CD14-positive monocyte (primary cell): ENCODE measurements around the gene RASA2. TPM values are rescaled to one million over a fixed set of nuclear protein-coding genes. Genes with fewer than 3 reads are reported as not detected.
"Not testable (repeated sequence)": the region's sequence is repeated elsewhere in the genome, so short reads cannot be mapped to it uniquely, and the experiment has no call there.

Experiments used
- DNase-seq, 3 donors: peaks; one replicate each; pipeline ENCODE4 v3.0.0-alpha.2; 2011 to 2022
- H2AFZ ChIP-seq: 2 replicates; pipeline ENCODE4 v1.6.0; 2012; ENCODE audit warnings: mild to moderate bottlenecking, low read depth, low read length, inconsistent platforms; ENCODE audit not compliant: insufficient read depth, poor library complexity, severe bottlenecking
- H3K27ac ChIP-seq, 2 donors: 1 replicate in 1 of 2; 2 replicates in 1 of 2; pipeline ENCODE4 v1.5.1; 2012 to 2013; ENCODE audit warnings: low read length in 2 of 2, control low read depth in 1 of 2, inconsistent platforms in 1 of 2, low read depth in 1 of 2, mild to moderate bottlenecking in 1 of 2
- H3K27me3 ChIP-seq, 2 donors: one replicate each; pipeline versions ENCODE4 v1.6.0 to v1.6.1; 2011 to 2013; ENCODE audit warnings: low read length in 2 of 2; ENCODE audit not compliant: control insufficient read depth in 2 of 2, insufficient read depth in 2 of 2
- H3K36me3 ChIP-seq, 2 donors: replicated peaks in 1 of 2; 1 replicate in 1 of 2; 2 replicates in 1 of 2; pipeline versions ENCODE4 v1.5.1 to v1.6.1; 2012 to 2013; ENCODE audit warnings: low read length in 2 of 2, control low read depth in 1 of 2, inconsistent platforms in 1 of 2, mild to moderate bottlenecking in 1 of 2; ENCODE audit not compliant: insufficient read depth in 2 of 2, control insufficient read depth in 1 of 2
- H3K4me1 ChIP-seq, 2 donors: 1 replicate in 1 of 2; 2 replicates in 1 of 2; pipeline versions ENCODE4 v1.5.1 to v1.6.1; 2012 to 2013; ENCODE audit warnings: low read length in 2 of 2, control low read depth in 1 of 2, inconsistent platforms in 1 of 2, mild to moderate bottlenecking in 1 of 2, moderate library complexity in 1 of 2; ENCODE audit not compliant: insufficient read depth in 2 of 2, control insufficient read depth in 1 of 2
- H3K4me2 ChIP-seq: replicated peaks from 2 replicates; pipeline ENCODE3; 2012; ENCODE audit warnings: low read length, moderate library complexity, mild to moderate bottlenecking; ENCODE audit not compliant: poor library complexity, severe bottlenecking; ENCODE audit errors: extremely low read depth
- H3K4me3 ChIP-seq, 3 experiments: fragments of 200-600 bp in 1 of 3; sonication (generic) in 1 of 3; replicated peaks in 1 of 3; 1 replicate in 2 of 3; 2 replicates in 1 of 3; pipeline ENCODE4 v1.5.1; 2011 to 2013; ENCODE audit warnings: low read length in 3 of 3, mild to moderate bottlenecking in 3 of 3, control low read depth in 2 of 3, low read depth in 2 of 3, inconsistent platforms in 1 of 3, moderate library complexity in 1 of 3
- H3K79me2 ChIP-seq: 2 replicates; pipeline ENCODE4 v1.6.0; 2012; ENCODE audit warnings: mild to moderate bottlenecking, control low read depth, inconsistent platforms, low read length, moderate library complexity; ENCODE audit not compliant: insufficient read depth
- H3K9ac ChIP-seq: 2 replicates; pipeline ENCODE4 v1.6.0; 2017; ENCODE audit warnings: low read length, mild to moderate bottlenecking; ENCODE audit not compliant: insufficient read depth, poor library complexity, severe bottlenecking
- H3K9me3 ChIP-seq, 2 donors: replicated peaks in 1 of 2; 1 replicate in 1 of 2; 2 replicates in 1 of 2; pipeline versions ENCODE4 v1.5.1 to v1.6.1; 2012 to 2013; ENCODE audit warnings: low read length in 2 of 2, control low read depth in 1 of 2; ENCODE audit not compliant: control insufficient read depth in 1 of 2, insufficient read depth in 1 of 2
- H4K20me1 ChIP-seq: 2 replicates; pipeline ENCODE4 v1.6.0; 2012; ENCODE audit warnings: mild to moderate bottlenecking, low read length, control low read depth, moderate library complexity; ENCODE audit not compliant: insufficient read depth
- H3K27ac Mint-ChIP-seq, 7 donors: one replicate each; pipeline ENCODE4 v1.8.0; 2020; ENCODE audit warnings: mild to moderate bottlenecking in 7 of 7, mixed read lengths in 7 of 7, moderate library complexity in 6 of 7, inconsistent platforms in 2 of 7
- H3K27me3 Mint-ChIP-seq, 3 donors: one replicate each; pipeline ENCODE4 v1.8.0; 2021 to 2022; ENCODE audit warnings: low read depth in 3 of 3, mild to moderate bottlenecking in 3 of 3, mixed read lengths in 3 of 3, moderate library complexity in 3 of 3, inconsistent platforms in 1 of 3
- H3K36me3 Mint-ChIP-seq, 2 donors: one replicate each; pipeline ENCODE4 v1.8.0; 2020; ENCODE audit warnings: mixed read lengths in 2 of 2, inconsistent platforms in 1 of 2, mild to moderate bottlenecking in 1 of 2
- H3K4me1 Mint-ChIP-seq: one replicate; pipeline ENCODE4 v1.8.0; 2020; ENCODE audit warnings: mild to moderate bottlenecking, mixed read lengths
- H3K4me3 Mint-ChIP-seq, 2 donors: one replicate each; pipeline ENCODE4 v1.8.0; 2020; ENCODE audit warnings: mild to moderate bottlenecking in 2 of 2, mixed read lengths in 2 of 2, moderate library complexity in 1 of 2
- H3K9me3 Mint-ChIP-seq, 7 donors: one replicate each; pipeline ENCODE4 v1.8.0; 2020 to 2022; ENCODE audit warnings: mixed read lengths in 7 of 7, mild to moderate bottlenecking in 6 of 7, moderate library complexity in 6 of 7, inconsistent platforms in 2 of 7
- CTCF ChIP-seq: fragments of 200-600 bp; IDR thresholded peaks from one replicate; pipeline ENCODE4 v1.8.0; 2022; ENCODE audit warnings: antibody characterized with exemption, mild to moderate bottlenecking
- WGBS: methylation state at CpG from one replicate; pipeline ENCODE4 v1.1.5; 2013; ENCODE audit warnings: missing lambda C conversion rate; ENCODE audit not compliant: insufficient coverage; 5-methylcytosine and 5-hydroxymethylcytosine counted together
- intact Hi-C, 2 donors: fragments of 100-400 bp; cut with micrococcal nuclease; formaldehyde crosslinking; loops; one replicate each; pipeline versions ENCODE4 v1.15.0 to v1.15.1; 2023
- polyA plus RNA-seq, 3 donors: library from polyadenylated mRNA; depleted of rRNA in 1 of 3; unstranded in 2 of 3; stranded (reverse) in 1 of 3; fragments of 300-500 nt in 2 of 3; fragments of >200 nt in 1 of 3; fragmentation: Illumina TruSeq in 2 of 3; gene quantifications; 1 replicate in 2 of 3; 2 replicates in 1 of 3; pipeline ENCODE4 v1.2.3, GENCODE V29; 2012 to 2021

RASA2 gene
- polyA plus RNA-seq, 3 donors, result 7.0 to 13.5 (median 8.8) TPM

- peaks cover 8 to 16% (median 11%) of the 10 kb centered on the region in 7 donors for H3K9me3 Mint-ChIP-seq
- no peak overlapping the region for H3K27ac Mint-ChIP-seq
- no peak overlapping the region for H3K4me3 Mint-ChIP-seq
- Histone ChIP-seq H3K4me2 (no peak overlapping the region), H3K36me3 (no peaks in the 10 kb centered on the region), H3K79me2 (no peaks in the 10 kb centered on the region), H2AFZ (no peak overlapping the region), H4K20me1 (no peaks in the 10 kb centered on the region), H3K9ac (no peak overlapping the region), H3K9me3 (peaks cover under 1 to 10% of the 10 kb centered on the region in 2 donors), H3K4me1 (no peaks in the 10 kb centered on the region), H3K27ac (no peak overlapping the region), H3K4me3 (no peak overlapping the region), H3K27me3 (no peaks in the 10 kb centered on the region)
- no peaks in the 10 kb centered on the region for H3K36me3 Mint-ChIP-seq
- no peak for TF ChIP-seq CTCF
- no peak for DNase-seq
- 78% methylated on average over 5 of the region's 5 CpGs for WGBS
- H3K27me3 Mint-ChIP-seq, result peaks cover 0 to 11% (median 1%) of the 10 kb centered on the region in 3 donors
- H3K4me1 Mint-ChIP-seq, result peaks cover 3% of the 10 kb centered on the region
- intact Hi-C loops, result no loop called here
Observed at GRCh38 chr3:141623691-141624090, 136.9 kb downstream of the RASA2 start.

- H3K36me3 Mint-ChIP-seq, result no peaks in the 10 kb centered on the region
- H3K27ac Mint-ChIP-seq, result no peak overlapping the region
- H3K27me3 Mint-ChIP-seq, result peaks cover 0 to 11% (median 1%) of the 10 kb centered on the region in 3 donors
- H3K4me1 ChIP-seq, result no peaks in the 10 kb centered on the region
- peaks cover 16 to 26% (median 20%) of the 10 kb centered on the region in 7 donors for H3K9me3 Mint-ChIP-seq
- H3K9ac ChIP-seq, result no peak overlapping the region
- no peak overlapping the region for H3K4me3 Mint-ChIP-seq
- H4K20me1 ChIP-seq, result no peaks in the 10 kb centered on the region
- no peaks in the 10 kb centered on the region for H3K79me2 ChIP-seq
- no peak overlapping the region for H3K4me2 ChIP-seq
- peaks cover 3% of the 10 kb centered on the region for H3K4me1 Mint-ChIP-seq
- H3K9me3 ChIP-seq, result peaks cover 8 to 16% of the 10 kb centered on the region in 2 donors
- no peak for TF ChIP-seq CTCF
- 85% methylated on average over 4 of the region's 5 CpGs for WGBS
- H3K27ac ChIP-seq, result no peak overlapping the region
- no peak for DNase-seq
- no peaks in the 10 kb centered on the region for H3K27me3 ChIP-seq
- H2AFZ ChIP-seq, result no peak overlapping the region
- no peaks in the 10 kb centered on the region for H3K36me3 ChIP-seq
- no peak overlapping the region for H3K4me3 ChIP-seq
- intact Hi-C loops, result no loop called here
Observed at GRCh38 chr3:141625506-141625905, 138.7 kb downstream of the RASA2 start.

- H2AFZ ChIP-seq, H3K9ac ChIP-seq, H3K36me3 Mint-ChIP-seq, H3K27ac Mint-ChIP-seq, H3K4me1 ChIP-seq, H4K20me1 ChIP-seq, DNase-seq, H3K4me1 Mint-ChIP-seq, H3K4me2 ChIP-seq, H3K27me3 ChIP-seq, H3K36me3 ChIP-seq, intact Hi-C loops, H3K27ac ChIP-seq, H3K4me3 ChIP-seq, H3K79me2 ChIP-seq, H3K4me3 Mint-ChIP-seq: not testable (repeated sequence)
- Mint-ChIP-seq H3K27me3 (peaks cover 0 to 11% (median 1%) of the 10 kb centered on the region in 3 donors), H3K9me3 (peaks cover 16 to 24% (median 20%) of the 10 kb centered on the region in 7 donors)
- H3K9me3 ChIP-seq, result peaks cover 8 to 16% of the 10 kb centered on the region in 2 donors
- 92% methylated on average over 4 of the region's 6 CpGs for WGBS
Observed at GRCh38 chr3:141628334-141628733, 141.5 kb downstream of the RASA2 start.
